Thymus (tissue), 11 donors: ENCODE measurements around the gene SLC22A6. TPM values are rescaled to one million over a fixed set of nuclear protein-coding genes. Genes with fewer than 3 reads are reported as not detected.

Source experiments
- DNase-seq, 9 donors: peaks; one replicate each; pipeline ENCODE4 v3.0.0-alpha.2; 2013; ENCODE audit warnings: low spot score in 9 of 9, low read depth in 6 of 9, missing footprints in 1 of 9
- H3K27ac ChIP-seq, 2 donors: one replicate each; pipeline ENCODE4 v1.5.1; 2013; ENCODE audit warnings: control low read depth in 1 of 2, low read depth in 1 of 2, low read length in 1 of 2, mild to moderate bottlenecking in 1 of 2, moderate library complexity in 1 of 2
- H3K27me3 ChIP-seq, 2 donors: one replicate each; pipeline ENCODE4 v1.5.1; 2013; ENCODE audit warnings: low read length in 1 of 2; ENCODE audit not compliant: control insufficient read depth in 2 of 2, insufficient read depth in 1 of 2
- H3K36me3 ChIP-seq, 2 donors: one replicate each; pipeline ENCODE4 v1.5.1; 2013; ENCODE audit warnings: low read length in 1 of 2, mild to moderate bottlenecking in 1 of 2, moderate library complexity in 1 of 2; ENCODE audit not compliant: control insufficient read depth in 2 of 2, insufficient read depth in 2 of 2
- H3K4me1 ChIP-seq, 2 donors: one replicate each; pipeline ENCODE4 v1.5.1; 2013; ENCODE audit warnings: low read length in 2 of 2; ENCODE audit not compliant: control insufficient read depth in 2 of 2, insufficient read depth in 2 of 2
- H3K4me3 ChIP-seq, 2 donors: one replicate each; pipeline ENCODE4 v1.5.1; 2013; ENCODE audit warnings: low read length in 2 of 2, control low read depth in 1 of 2, mild to moderate bottlenecking in 1 of 2
- H3K9me3 ChIP-seq, 2 donors: one replicate each; pipeline ENCODE4 v1.5.1; 2013; ENCODE audit warnings: low read length in 1 of 2, mild to moderate bottlenecking in 1 of 2; ENCODE audit not compliant: control insufficient read depth in 2 of 2, insufficient read depth in 1 of 2
- WGBS: extraction: QIAGEN DNeasy Blood & Tissue Kit; methylation state at CpG from one replicate; pipeline ENCODE4 v1.1.7; 2013; 5-methylcytosine and 5-hydroxymethylcytosine counted together
- polyA plus RNA-seq: library from polyadenylated mRNA; stranded (reverse); fragments of 200-250 nt; gene quantifications from one replicate; pipeline ENCODE4 v1.2.3, GENCODE V29; 2013
- total RNA-seq: library from RNA; stranded (reverse); fragments of 120-200 nt; gene quantifications from one replicate; pipeline ENCODE4 v1.2.4, GENCODE V29; 2013
- donor health status: healthy.

The SLC22A6 gene
- total and polyA plus RNA-seq, 2 donors: not detected

GRCh38 chr11:62926680-62927455, 57.9 kb downstream of the SLC22A6 start:
- H3K4me1 ChIP-seq: peaks cover 3 to 13% of the 10 kb centered on the region in 2 donors
- WGBS: 12% methylated on average over 53 of the region's 53 CpGs
- H3K36me3 ChIP-seq: no peaks in the 10 kb centered on the region
- H3K27ac ChIP-seq: no peak overlapping the region
- H3K9me3 ChIP-seq: peaks cover 0 to 3% of the 10 kb centered on the region in 2 donors
- no peak for DNase-seq
- peaks cover 65 to 92% of the 10 kb centered on the region in 2 donors for H3K27me3 ChIP-seq
- H3K4me3 ChIP-seq: no peak overlapping the region

Other genes starting within 250 kb of the SLC22A6 start
- 8.9 TPM for gene ZBTB3, start 230.8 kb downstream of the SLC22A6 start, total RNA-seq
- 7.7 TPM for gene ZBTB3, start 230.8 kb downstream of the SLC22A6 start, polyA plus RNA-seq
- 172 TPM for gene POLR2G, start 223.4 kb downstream of the SLC22A6 start, total RNA-seq
- gene POLR2G, start 223.4 kb downstream of the SLC22A6 start, polyA plus RNA-seq: 150 TPM
- 18.9 TPM for gene TAF6L, start 213.6 kb downstream of the SLC22A6 start, total RNA-seq
- gene TAF6L, start 213.6 kb downstream of the SLC22A6 start, polyA plus RNA-seq: 26.5 TPM
- gene TMEM179B, start 197.6 kb downstream of the SLC22A6 start, total RNA-seq: 36.5 TPM
- gene TMEM179B, start 197.6 kb downstream of the SLC22A6 start, polyA plus RNA-seq: 58.2 TPM
- gene TMEM223, start 193.0 kb downstream of the SLC22A6 start, total RNA-seq: 19.9 TPM
- 18.4 TPM for gene TMEM223, start 193.0 kb downstream of the SLC22A6 start, polyA plus RNA-seq
- 34.4 TPM for gene NXF1, start 179.5 kb downstream of the SLC22A6 start, total RNA-seq
- 186 TPM for gene NXF1, start 179.5 kb downstream of the SLC22A6 start, polyA plus RNA-seq
- 30.0 TPM for gene STX5, start 152.9 kb downstream of the SLC22A6 start, total RNA-seq
- gene STX5, start 152.9 kb downstream of the SLC22A6 start, polyA plus RNA-seq: 31.2 TPM
- gene TEX54, start 152.1 kb downstream of the SLC22A6 start, total RNA-seq: not detected
- 1.3 TPM for gene TEX54, start 152.1 kb downstream of the SLC22A6 start, polyA plus RNA-seq
- 71.2 TPM for gene WDR74, start 145.4 kb downstream of the SLC22A6 start, total RNA-seq
- 57.2 TPM for gene WDR74, start 145.4 kb downstream of the SLC22A6 start, polyA plus RNA-seq
- gene SLC3A2, start 104.1 kb downstream of the SLC22A6 start, total RNA-seq: 69.1 TPM
- 96.6 TPM for gene SLC3A2, start 104.1 kb downstream of the SLC22A6 start, polyA plus RNA-seq
- not detected for gene CHRM1, start 63.6 kb downstream of the SLC22A6 start, total RNA-seq
- 0.05 TPM for gene CHRM1, start 63.6 kb downstream of the SLC22A6 start, polyA plus RNA-seq
- gene SLC22A8, start 30.9 kb upstream of the SLC22A6 start, total RNA-seq: not detected
- gene SLC22A8, start 30.9 kb upstream of the SLC22A6 start, polyA plus RNA-seq: 0.02 TPM
- gene SLC22A24, start 159.3 kb upstream of the SLC22A6 start, total RNA-seq: not detected
- gene SLC22A24, start 159.3 kb upstream of the SLC22A6 start, polyA plus RNA-seq: 0.05 TPM